Glutamatergic neuron (in vitro differentiated cells): Measurements from ENCODE around the gene SH3PXD2A. TPM values are rescaled to one million over a fixed set of nuclear protein-coding genes. Genes with fewer than 3 reads are reported as not detected.
A peak's percentile ranks its signal among the peaks of the same experiment; 100 is the strongest.

Experiments used
- DNase-seq: peaks from one replicate; pipeline ENCODE4 v3.0.0; 2022
- H3K27ac Mint-ChIP-seq: one replicate; pipeline ENCODE4 v1.8.0; 2020; ENCODE audit warnings: mild to moderate bottlenecking, mixed read lengths, inconsistent platforms; ENCODE audit not compliant: unreplicated experiment
- H3K27me3 Mint-ChIP-seq: one replicate; pipeline ENCODE4 v1.8.0; 2020; ENCODE audit warnings: mild to moderate bottlenecking, moderate library complexity, mixed read lengths, inconsistent platforms; ENCODE audit not compliant: unreplicated experiment
- H3K36me3 Mint-ChIP-seq: one replicate; pipeline ENCODE4 v1.8.0; 2020; ENCODE audit warnings: mild to moderate bottlenecking, mixed read lengths, inconsistent platforms; ENCODE audit not compliant: unreplicated experiment
- H3K4me1 Mint-ChIP-seq: one replicate; pipeline ENCODE4 v1.8.0; 2020; ENCODE audit warnings: mild to moderate bottlenecking, low read depth, mixed read lengths, inconsistent platforms; ENCODE audit not compliant: unreplicated experiment
- H3K4me3 Mint-ChIP-seq: one replicate; pipeline ENCODE4 v1.8.0; 2020; ENCODE audit warnings: mild to moderate bottlenecking, mixed read lengths, inconsistent platforms; ENCODE audit not compliant: unreplicated experiment
- H3K9me3 Mint-ChIP-seq: one replicate; pipeline ENCODE4 v1.8.0; 2020; ENCODE audit warnings: mild to moderate bottlenecking, moderate library complexity, mixed read lengths, inconsistent platforms; ENCODE audit not compliant: unreplicated experiment
- CTCF ChIP-seq: fragments of 200-600 bp; sonication (generic); IDR thresholded peaks from one replicate; pipeline ENCODE4 v1.5.0; 2021; ENCODE audit not compliant: partially characterized antibody, unreplicated experiment
- total RNA-seq: library from RNA; stranded (reverse); fragmentation: NEBNext Ultra II Directional; extraction: Animal tissue kit (Norgen Biotek cat#: 25700); gene quantifications from one replicate; pipeline ENCODE4 v1.2.1, GENCODE V29; 2021; ENCODE audit not compliant: unreplicated experiment

The SH3PXD2A gene
- total RNA-seq, 1 donor from 2014 or later = 16.7 TPM

- no peaks in the 10 kb centered on the region for H3K36me3 Mint-ChIP-seq
- H3K27ac Mint-ChIP-seq = no peak overlapping the region
- peaks cover 8% of the 10 kb centered on the region for H3K27me3 Mint-ChIP-seq
- DNase-seq = no peak
- H3K4me3 Mint-ChIP-seq = no peak overlapping the region
- TF ChIP-seq CTCF = no peak
- peaks cover 2% of the 10 kb centered on the region for H3K9me3 Mint-ChIP-seq
- peaks cover 9% of the 10 kb centered on the region for H3K4me1 Mint-ChIP-seq
Observed at GRCh38 chr10:103559776-103560175, 295.6 kb downstream of the SH3PXD2A start.

GRCh38 chr10:103558911-103559310 is 296.5 kb downstream of the SH3PXD2A start:
- H3K4me3 Mint-ChIP-seq = no peak overlapping the region
- H3K4me1 Mint-ChIP-seq = peaks cover 9% of the 10 kb centered on the region
- H3K27me3 Mint-ChIP-seq = peaks cover 14% of the 10 kb centered on the region
- DNase-seq = no peak
- no peak for TF ChIP-seq CTCF
- H3K9me3 Mint-ChIP-seq = peaks cover 2% of the 10 kb centered on the region
- H3K27ac Mint-ChIP-seq = no peak overlapping the region
- H3K36me3 Mint-ChIP-seq = no peaks in the 10 kb centered on the region

GRCh38 chr10:103557455-103557854 is 297.9 kb downstream of the SH3PXD2A start:
- H3K27ac Mint-ChIP-seq = no peak overlapping the region
- H3K4me1 Mint-ChIP-seq = peaks cover 9% of the 10 kb centered on the region
- peaks cover 14% of the 10 kb centered on the region for H3K27me3 Mint-ChIP-seq
- TF ChIP-seq CTCF = no peak
- H3K4me3 Mint-ChIP-seq = no peak overlapping the region
- H3K36me3 Mint-ChIP-seq = no peaks in the 10 kb centered on the region
- H3K9me3 Mint-ChIP-seq = peaks cover 3% of the 10 kb centered on the region
- DNase-seq = no peak

GRCh38 chr10:103556383-103557007 is 298.9 kb downstream of the SH3PXD2A start:
- no peak for DNase-seq
- H3K4me3 Mint-ChIP-seq = peak overlapping the region; percentile 2
- no peak overlapping the region for H3K27ac Mint-ChIP-seq
- peaks cover 2% of the 10 kb centered on the region for H3K9me3 Mint-ChIP-seq
- peaks cover 7% of the 10 kb centered on the region for H3K4me1 Mint-ChIP-seq
- H3K27me3 Mint-ChIP-seq = peaks cover 17% of the 10 kb centered on the region
- no peak for TF ChIP-seq CTCF
- H3K36me3 Mint-ChIP-seq = no peaks in the 10 kb centered on the region

GRCh38 chr10:103555712-103556111 is 299.7 kb downstream of the SH3PXD2A start:
- Mint-ChIP-seq H3K9me3 (peaks cover 2% of the 10 kb centered on the region), H3K27ac (no peak overlapping the region), H3K4me1 (peaks cover 7% of the 10 kb centered on the region), H3K4me3 (peak overlapping the region; percentile 49), H3K36me3 (no peaks in the 10 kb centered on the region), H3K27me3 (peaks cover 19% of the 10 kb centered on the region)
- TF ChIP-seq CTCF = no peak
- DNase-seq = no peak
